RWPE1 (cell line): Measurements from ENCODE around the gene DNAAF2.

Experiments
- CTCF ChIA-PET: fragments of 350-600 bp; sonication (Branson Sonifier 250); formaldehyde crosslinking; extraction: SDS; loops from one replicate; lab custom pipeline; 2021; lab: Yijun Ruan, JAX
- POLR2A ChIA-PET: fragments of 400-600 bp; formaldehyde crosslinking; extraction: SDS; loops from one replicate; lab custom pipeline; 2020; ENCODE audit warnings: antibody characterized with exemption; ENCODE audit not compliant: low non-redundant PET; lab: Yijun Ruan, JAX
- DNase-seq: peaks from one replicate; pipeline ENCODE4 v3.0.0; 2012; ENCODE audit warnings: low spot score
- H3K27ac ChIP-seq: fragments of 450-650 bp; 2 replicates; pipeline ENCODE4 v1.5.1; 2017
- TF ChIP-seq, protein P1 (sequence below): fragments of 450-650 bp; conservative IDR thresholded peaks from 2 replicates; pipeline ENCODE4 v1.5.1; 2017; ENCODE audit warnings: low read depth, mild to moderate bottlenecking

The DNAAF2 gene

DNA sequence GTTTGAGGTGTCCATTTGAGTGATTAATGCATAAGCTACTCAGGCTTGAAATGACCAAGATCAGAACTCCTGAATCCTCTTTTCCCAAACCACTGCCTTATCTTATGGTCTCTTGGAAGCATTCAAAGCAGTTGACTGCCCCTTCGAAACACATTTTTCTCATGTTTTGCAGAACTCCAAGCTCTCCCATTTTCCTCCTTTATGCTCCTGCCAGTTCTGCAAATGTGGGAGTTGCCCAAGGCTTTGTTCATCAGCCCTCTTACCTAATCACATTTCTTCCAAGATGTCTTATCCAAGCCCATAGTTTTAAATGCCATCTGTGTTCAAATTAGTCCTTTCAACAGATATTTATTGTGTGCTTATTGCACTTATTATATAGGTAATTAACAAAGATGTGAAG is 1.8 kb upstream of the DNAAF2 start:
- no peak overlapping the region for H3K27ac ChIP-seq
- CTCF ChIA-PET = no interaction called here
- POLR2A ChIA-PET = no interaction called here
- TF ChIP-seq, protein P1, sequence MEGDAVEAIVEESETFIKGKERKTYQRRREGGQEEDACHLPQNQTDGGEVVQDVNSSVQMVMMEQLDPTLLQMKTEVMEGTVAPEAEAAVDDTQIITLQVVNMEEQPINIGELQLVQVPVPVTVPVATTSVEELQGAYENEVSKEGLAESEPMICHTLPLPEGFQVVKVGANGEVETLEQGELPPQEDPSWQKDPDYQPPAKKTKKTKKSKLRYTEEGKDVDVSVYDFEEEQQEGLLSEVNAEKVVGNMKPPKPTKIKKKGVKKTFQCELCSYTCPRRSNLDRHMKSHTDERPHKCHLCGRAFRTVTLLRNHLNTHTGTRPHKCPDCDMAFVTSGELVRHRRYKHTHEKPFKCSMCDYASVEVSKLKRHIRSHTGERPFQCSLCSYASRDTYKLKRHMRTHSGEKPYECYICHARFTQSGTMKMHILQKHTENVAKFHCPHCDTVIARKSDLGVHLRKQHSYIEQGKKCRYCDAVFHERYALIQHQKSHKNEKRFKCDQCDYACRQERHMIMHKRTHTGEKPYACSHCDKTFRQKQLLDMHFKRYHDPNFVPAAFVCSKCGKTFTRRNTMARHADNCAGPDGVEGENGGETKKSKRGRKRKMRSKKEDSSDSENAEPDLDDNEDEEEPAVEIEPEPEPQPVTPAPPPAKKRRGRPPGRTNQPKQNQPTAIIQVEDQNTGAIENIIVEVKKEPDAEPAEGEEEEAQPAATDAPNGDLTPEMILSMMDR = no peak
- no peak for DNase-seq

DNA sequence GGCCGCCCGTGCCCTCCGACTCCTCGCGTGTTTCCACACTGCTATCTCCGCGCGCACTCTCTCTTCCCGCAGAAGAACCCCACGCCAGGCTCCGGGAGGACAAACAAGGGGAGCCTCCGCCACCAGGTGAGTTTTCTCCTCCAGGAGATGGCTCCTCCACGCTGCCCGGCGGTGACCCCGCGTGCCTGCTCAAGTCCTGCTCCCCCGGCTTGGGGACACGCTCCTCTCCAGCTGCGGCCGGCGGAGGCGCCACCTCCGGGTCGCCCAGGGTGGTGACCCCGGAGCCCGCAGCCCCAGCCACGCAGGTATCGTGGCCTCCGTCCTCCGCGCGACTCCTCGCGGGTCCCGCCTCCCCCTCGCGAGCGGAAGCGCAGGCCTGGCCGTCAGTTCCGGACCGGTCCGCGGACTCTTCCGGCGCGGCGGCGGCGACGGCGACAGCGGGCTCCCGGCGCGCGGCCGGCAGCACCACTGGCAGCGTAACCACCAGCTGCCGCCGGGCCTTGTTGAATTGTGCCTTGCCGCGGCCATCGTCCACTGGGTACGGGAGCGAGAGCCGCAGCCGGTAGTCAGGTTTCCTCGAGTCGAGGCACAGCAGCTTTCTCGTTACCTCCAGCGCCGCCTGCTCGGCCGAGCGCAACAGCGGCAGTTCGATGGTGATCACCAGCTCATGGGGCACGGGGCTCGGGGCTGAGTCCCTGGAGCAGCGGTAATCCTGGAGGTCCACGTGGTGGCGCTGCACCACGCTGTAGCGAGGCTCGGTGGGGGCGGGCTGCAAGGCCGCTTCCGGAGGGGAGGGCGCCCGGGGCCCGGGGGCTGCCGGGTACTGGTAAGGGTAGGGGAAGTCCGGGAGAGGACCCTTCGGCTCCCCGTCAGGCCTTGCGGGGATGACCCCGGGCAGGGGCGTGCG is 1.2 kb downstream of the DNAAF2 start:
- TF ChIP-seq, protein P1 = peak; percentile 90
- H3K27ac ChIP-seq = peak overlapping the region; percentile 97
- peak; percentile 85 for DNase-seq
- ChIA-PET CTCF (interaction anchor here (0.6 to 1.5 kb wide), 6 partner anchors 13 to 234 kb away, joined by 3 to 8 read pairs (median 4); partner anchors contain the start of genes KLHDC2 and MGAT2), POLR2A (interaction anchor here (0.5 to 1.3 kb wide), 4 partner anchors 13 to 474 kb away, joined by 3 to 12 read pairs (median 4); partner anchors contain the start of genes LRR1 and MGAT2)

DNA sequence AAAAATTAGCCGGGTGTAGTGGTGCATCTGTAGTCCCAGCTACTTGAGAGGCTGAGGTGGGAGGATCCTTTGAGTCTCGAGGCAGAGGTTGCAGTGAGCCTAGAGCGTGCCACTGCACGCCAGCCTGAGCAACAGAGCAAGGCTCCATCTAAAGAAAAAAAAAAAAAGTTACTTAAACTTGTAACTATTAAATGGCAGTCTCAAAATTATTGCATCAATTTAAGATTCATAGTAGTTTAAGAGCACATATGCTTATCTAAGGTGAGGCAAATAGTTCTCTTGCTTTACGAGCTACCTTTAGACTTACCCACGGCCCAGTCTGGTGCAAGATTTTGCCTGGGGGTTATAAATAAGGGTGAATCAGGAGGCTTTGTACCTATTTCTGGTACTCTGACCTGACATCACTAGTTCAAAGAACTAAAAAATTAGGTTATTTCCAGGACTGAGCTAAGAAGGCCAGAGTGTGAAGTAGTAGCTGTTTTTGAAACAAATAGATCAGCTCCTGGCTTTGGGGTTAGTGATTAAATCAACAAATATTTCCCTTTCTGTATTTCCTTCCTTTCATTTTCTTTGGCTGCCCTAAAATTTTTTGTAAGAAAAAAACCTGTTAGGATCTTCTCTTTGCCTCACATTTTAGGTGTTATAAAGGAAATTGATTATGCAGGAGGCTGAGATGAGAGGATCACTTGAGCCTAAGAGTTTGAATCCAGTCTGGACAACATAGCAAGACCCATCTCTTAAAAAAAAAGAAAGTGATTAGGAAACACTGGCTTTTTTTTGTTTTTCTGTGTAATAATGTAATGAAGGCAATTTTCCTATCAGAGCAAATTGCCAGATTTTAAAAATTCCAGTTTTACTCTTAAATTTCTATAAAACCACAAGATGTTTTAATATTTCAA is 10.9 kb downstream of the DNAAF2 start:
- H3K27ac ChIP-seq = peak overlapping the region; percentile 70
- ChIA-PET CTCF (interaction anchor here (0.6 to 0.7 kb wide), 3 partner anchors 158 to 1793 kb away, joined by 3 to 4 read pairs (median 3); no protein-coding TSS in a partner anchor), POLR2A (interaction anchor here (0.6 kb wide), 1 partner anchor 19 kb away, joined by 4 read pairs; no protein-coding TSS in a partner anchor)
- TF ChIP-seq, protein P1 = no peak
- DNase-seq = peak; percentile 42

DNA sequence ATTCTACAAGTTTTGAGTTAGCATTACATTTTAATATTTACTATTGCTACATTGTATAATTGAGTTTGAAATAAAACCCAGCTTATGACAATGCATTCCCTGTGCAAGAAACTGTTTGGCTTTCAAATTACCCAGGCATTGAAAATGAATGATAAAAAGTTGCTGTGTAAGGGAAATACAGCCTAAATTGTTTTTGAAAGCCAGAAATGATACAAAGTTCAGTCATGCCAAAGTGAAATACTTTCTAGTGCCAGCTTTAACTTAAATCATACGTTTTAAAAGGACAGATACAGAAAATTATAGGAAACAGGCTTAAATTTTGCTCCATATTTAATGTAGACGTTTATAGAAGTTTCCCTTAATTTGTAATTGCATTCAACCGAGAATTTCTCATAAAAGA is 11.7 kb downstream of the DNAAF2 start:
- CTCF ChIA-PET = interaction anchor here (0.6 kb wide), 1 partner anchor 45 kb away, joined by 3 read pairs; no protein-coding TSS in a partner anchor
- no peak for DNase-seq
- POLR2A ChIA-PET = no interaction called here
- peak overlapping the region; percentile 70 for H3K27ac ChIP-seq
- TF ChIP-seq, protein P1 = no peak

DNA sequence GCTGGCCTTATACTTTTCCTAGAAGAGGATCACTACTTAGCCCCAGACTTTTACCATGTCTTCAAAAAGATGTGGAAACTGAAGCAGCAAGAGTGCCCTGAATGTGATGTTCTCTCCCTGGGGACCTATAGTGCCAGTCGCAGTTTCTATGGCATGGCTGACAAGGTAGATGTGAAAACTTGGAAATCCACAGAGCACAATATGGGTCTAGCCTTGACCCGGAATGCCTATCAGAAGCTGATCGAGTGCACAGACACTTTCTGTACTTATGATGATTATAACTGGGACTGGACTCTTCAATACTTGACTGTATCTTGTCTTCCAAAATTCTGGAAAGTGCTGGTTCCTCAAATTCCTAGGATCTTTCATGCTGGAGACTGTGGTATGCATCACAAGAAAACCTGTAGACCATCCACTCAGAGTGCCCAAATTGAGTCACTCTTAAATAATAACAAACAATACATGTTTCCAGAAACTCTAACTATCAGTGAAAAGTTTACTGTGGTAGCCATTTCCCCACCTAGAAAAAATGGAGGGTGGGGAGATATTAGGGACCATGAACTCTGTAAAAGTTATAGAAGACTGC is 12.9 kb downstream of the DNAAF2 start:
- DNase-seq = no peak
- ChIA-PET POLR2A (interaction anchor here (1.3 kb wide), 1 partner anchor 12 kb away, joined by 4 read pairs; no protein-coding TSS in a partner anchor), CTCF (interaction anchor here (0.9 kb wide), 1 partner anchor 227 kb away, joined by 3 read pairs; no protein-coding TSS in a partner anchor)
- no peak overlapping the region for H3K27ac ChIP-seq
- TF ChIP-seq, protein P1 = no peak
